HG03565 (cell line): Measurements from ENCODE around the gene MAN2B1.
"Not testable (repeated sequence)": the region's sequence is repeated elsewhere in the genome, so short reads cannot be mapped to it uniquely, and the experiment has no call there.

Experiments
- ATAC-seq: cut with Tn5 transposase; IDR thresholded peaks from one replicate; pipeline ENCODE4 v1.9.1; 2021; ENCODE audit warnings: mild to moderate bottlenecking, moderate library complexity; ENCODE audit not compliant: unreplicated experiment

Gene MAN2B1

GRCh38 chr19:12666265-12667048, at the start of gene MAN2B1, which contains the start of gene WDR83:
TSS of gene MAN2B1 (minus strand) at chr19:12666742. CDS start at chr19:12666701, 41 bp downstream.
TSS of gene WDR83 (plus strand) at chr19:12666807. CDS start at chr19:12669791, 2,984 bp downstream.
- peak; percentile 35 for ATAC-seq

- no peak for ATAC-seq
Observed at GRCh38 chr19:12715929-12716328, 49.4 kb upstream of the MAN2B1 start.

GRCh38 chr19:12715102-12715501, 48.6 kb upstream of the MAN2B1 start:
- no peak for ATAC-seq

GRCh38 chr19:12713304-12713703, 46.8 kb upstream of the MAN2B1 start:
- not testable (repeated sequence) for ATAC-seq

- not testable (repeated sequence) for ATAC-seq
Observed at GRCh38 chr19:12712077-12712476, 45.5 kb upstream of the MAN2B1 start.

GRCh38 chr19:12711187-12711586, 44.6 kb upstream of the MAN2B1 start:
- no peak for ATAC-seq

DNA sequence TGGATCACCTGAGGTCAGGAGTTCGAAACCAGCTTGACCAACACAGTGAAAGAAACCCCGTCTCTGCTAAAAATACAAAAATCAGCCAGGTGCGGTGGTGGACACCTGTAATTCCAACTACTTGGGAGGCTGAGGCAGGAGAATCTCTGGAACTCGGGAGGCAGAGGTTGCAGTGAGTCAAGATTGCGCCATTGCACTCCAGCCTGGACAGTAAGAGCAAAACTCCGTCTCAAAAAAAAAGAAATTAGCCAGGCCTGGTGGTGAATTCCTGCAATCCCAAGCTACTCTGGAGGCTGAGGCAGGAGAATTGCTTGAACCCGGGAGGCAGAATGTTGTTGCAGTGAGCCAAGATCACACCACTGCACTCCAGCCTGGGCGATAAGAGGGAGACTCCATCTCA, 42.1 kb upstream of the MAN2B1 start:
- no peak for ATAC-seq

DNA sequence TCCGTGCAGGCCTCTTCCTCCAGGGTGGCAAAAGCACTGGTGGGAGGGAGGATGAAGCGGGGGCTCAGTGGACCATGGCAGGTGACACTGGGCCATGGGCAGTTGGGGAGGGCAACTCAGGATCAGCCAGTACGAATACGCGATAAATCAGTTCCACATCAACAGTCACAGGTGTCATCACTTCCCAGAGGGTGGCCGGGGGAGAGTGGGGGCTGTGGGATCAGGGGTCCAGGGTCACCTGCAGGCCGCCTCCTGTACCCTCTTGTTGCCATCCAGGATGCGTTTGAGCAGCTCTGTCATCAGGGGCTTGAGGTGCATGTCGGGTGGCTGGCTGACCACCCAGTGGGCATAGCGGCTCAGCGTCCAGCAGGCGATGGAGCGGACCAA, 39.8 kb upstream of the MAN2B1 start:
- ATAC-seq = no peak

GRCh38 chr19:12705654-12706331, 39.3 kb upstream of the MAN2B1 start:
- ATAC-seq = no peak

DNA sequence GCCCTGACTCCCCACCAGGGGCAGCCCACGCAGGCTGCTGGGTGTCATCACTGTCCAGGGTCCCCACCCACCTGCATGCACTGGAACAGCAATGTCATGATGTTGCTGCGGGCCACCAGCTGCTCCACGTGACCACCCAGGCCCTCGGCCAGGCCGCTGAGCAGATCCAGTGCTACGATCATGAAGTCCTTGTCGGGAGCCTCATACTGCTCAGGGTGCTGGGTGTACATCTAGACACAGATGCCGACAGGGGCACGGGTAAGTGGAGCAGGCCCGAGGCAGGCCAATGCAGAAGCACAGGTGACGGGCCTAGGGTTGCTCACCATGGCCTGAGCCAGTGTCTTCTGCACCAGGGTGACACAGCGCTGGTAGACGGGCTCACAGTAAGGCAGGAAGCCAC, 38.6 kb upstream of the MAN2B1 start:
- ATAC-seq = no peak

GRCh38 chr19:12703046-12703445, 36.5 kb upstream of the MAN2B1 start:
- no peak for ATAC-seq

- ATAC-seq = no peak
Observed at GRCh38 chr19:12701596-12702282, 35.2 kb upstream of the MAN2B1 start.

DNA sequence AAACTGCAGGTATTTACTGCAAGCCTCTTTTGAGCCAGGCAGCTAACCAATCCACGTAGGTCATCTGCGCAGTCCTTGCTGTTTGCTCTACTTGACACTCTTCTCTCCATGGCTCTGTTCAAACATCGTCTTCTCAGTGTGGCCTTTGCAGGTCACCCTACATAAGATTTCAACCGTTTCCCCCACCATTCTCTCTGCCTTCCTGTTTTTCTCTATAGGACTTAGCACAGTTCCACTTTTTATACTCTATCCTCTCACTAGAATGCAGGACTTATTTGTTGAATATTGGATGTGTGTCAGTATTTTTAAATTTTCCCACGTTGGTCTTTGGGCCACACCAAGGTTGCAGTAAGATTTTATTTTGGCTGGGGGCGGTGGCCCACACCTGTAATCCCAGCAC, 31.6 kb upstream of the MAN2B1 start:
- no peak for ATAC-seq

DNA sequence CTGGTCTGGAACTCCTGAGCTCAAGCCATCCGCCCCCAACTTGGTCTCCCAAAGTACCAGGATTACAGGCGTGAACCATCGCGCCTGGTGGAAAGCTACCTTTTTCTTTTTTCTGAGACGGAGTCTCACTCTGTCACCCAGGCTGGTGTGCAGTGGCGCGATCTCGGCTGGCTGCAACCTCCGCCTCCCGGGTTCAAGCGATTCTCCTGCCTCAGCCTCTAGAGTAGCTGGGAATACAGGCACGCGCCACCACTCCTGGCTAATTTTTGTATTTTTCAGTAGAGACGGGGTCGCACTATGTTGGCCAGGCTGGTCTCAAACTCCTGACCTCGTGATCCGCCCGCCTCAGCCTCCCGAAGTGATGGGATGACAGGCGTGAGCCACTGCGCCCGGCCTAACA, 30.9 kb upstream of the MAN2B1 start:
- ATAC-seq = not testable (repeated sequence)

DNA sequence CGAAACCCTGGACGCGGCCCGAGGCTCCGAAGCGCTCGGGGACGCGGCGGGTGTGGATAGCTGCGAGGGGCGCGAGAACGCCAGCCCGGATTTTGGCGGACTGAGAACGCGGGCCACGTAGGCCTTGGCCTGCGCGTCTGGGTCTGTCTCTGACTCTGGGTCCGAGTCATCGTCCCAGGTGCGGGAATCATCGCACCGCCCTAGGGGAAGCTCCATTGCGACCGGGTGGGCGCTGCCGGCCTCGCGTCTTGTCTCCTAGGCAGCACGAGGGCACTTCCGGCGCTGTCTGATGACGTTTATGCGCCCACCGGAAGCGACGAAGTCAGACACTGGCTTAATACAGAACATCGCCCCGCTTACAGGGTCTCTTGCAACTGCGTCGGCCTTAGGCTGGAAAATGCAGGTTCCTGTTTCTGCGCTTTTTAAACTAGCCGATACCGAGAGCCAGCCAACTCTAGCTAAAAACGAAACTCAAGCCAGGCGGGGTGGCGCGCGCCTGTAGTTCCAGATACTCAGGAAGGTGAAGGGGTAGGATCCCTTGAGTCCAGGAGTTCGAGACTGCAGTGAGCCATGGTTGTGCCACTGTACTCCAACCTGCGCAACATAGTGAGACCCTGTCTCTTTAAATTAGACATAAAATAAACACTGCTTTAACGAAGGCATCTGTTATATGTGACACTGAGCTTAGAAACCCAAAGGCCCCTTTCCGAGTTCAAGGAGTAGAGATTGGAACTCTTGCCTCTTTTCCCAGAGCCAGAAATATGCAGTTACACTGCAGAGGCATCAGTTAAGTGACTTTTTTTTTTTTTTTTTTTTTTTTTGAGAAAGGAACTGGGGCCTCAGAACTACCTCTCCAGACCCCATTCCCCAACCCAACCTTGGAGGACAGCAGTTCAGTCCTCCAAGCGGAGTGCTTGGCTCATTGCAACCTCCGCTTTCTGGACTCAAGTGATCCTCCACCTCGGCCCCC, 30.1 kb upstream of the MAN2B1 start, which contains the start of gene FBXW9:
FBXW9 (minus strand) TSS at position 266 of the 970 bp plus-strand sequence; CDS start at position 216, 50 bp downstream.
- ATAC-seq = peak; percentile 71

GRCh38 chr19:12695997-12696365, 29.4 kb upstream of the MAN2B1 start:
- ATAC-seq = no peak

DNA sequence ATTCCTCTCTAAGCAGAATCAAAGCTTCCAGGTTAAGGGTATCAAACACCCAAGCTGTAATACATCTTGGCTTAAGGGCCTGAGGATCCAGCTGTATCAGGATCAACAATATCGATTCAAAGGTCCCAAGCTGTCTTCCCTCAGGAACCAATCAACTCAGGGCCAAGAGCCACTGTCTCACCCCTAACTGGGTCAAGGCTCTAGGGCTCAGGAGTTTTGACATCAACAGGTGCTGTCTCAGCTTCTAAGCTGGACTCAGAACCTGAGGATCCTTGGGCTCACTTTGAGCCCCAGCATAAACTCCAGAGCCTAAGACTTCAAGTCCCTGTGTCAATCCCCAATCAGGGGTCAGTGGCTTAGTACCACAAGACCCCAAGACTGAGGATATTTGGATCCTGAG, 29.0 kb upstream of the MAN2B1 start:
- ATAC-seq = no peak

DNA sequence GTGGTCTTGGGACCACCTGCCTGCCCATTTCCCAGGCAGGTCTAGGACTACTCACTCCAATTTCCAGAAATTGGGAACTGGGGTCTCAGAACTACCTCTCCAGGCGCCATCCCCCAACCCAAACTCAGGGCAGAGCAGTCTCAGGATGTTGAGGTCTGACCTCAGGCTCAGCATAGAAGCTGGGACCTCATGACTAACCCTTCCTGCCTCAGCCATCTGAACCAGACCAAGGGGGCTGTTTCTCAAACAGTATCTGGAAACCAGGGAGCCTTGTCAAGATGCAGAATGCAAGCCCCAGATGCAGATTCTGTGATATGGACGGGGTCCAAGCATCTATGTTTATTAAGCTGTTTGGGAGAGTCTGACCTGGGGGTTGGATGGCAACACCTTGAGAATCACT, 28.6 kb upstream of the MAN2B1 start:
- ATAC-seq = no peak

- no peak for ATAC-seq
Observed at GRCh38 chr19:12694641-12695040, 28.1 kb upstream of the MAN2B1 start.

DNA sequence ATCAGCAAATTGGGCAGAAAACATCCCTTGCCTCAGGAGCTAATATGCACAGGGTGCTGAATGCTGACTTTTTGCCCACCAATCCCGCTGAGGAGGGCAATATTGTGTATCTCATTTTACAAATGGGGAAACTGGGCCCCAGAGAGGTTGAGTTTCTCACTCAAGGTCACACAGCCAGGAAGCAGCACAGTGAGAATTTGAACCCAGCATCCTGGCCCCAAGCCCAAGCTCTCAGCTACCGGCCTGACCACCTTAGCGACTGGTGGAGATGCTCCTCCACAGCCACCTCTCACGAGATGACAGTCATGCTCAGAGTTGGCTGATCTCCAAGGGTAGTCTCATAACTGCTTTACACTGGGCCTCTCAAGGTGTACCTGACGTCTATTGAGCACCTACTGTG, 26.4 kb upstream of the MAN2B1 start:
- no peak for ATAC-seq
